Measurements from ENCODE around the gene DAPP1.

Gene DAPP1

GRCh38 chr4:99843413-99843812 lies 26.8 kb downstream of the DAPP1 start:
- TF ChIP-seq CTCF (conservative IDR thresholded peaks at IDR 0.05; ENCODE audit: low read length) (no peak), EZH2phosphoT487 (IDR thresholded peaks at IDR 0.05; ENCODE audit: borderline replicate concordance) (no peak)
- no peaks in the 10 kb centered on the region for H4K20me1 ChIP-seq (ENCODE audit: insufficient read depth, low read length, poor library complexity, severe bottlenecking)
- no peak overlapping the region for H3K9ac ChIP-seq (ENCODE audit: low read depth, low read length, poor library complexity, severe bottlenecking)
- H3K9me3 ChIP-seq (ENCODE audit: insufficient read depth, low read depth, low read length), result no peaks in the 10 kb centered on the region
- H3K36me3 ChIP-seq (ENCODE audit: insufficient read depth, low read length), result no peaks in the 10 kb centered on the region
- H3K4me1 ChIP-seq (ENCODE audit: insufficient read depth, low read length, poor library complexity, severe bottlenecking), result no peaks in the 10 kb centered on the region
- no peaks in the 10 kb centered on the region for H3K79me2 ChIP-seq (ENCODE audit: insufficient read depth, low read length)
- H3K9me2 ChIP-seq (replicated peaks; ENCODE audit: low read depth, low read length), result no peaks in the 10 kb centered on the region
- H2AFZ ChIP-seq (ENCODE audit: low read length), result 0 out of 2 replicates have a peak overlapping the region, but pooled peaks have one; percentile 74
- H3K27me3 ChIP-seq (ENCODE audit: insufficient read depth, low read length, poor library complexity, severe bottlenecking), result no peaks in the 10 kb centered on the region
- no peaks in the 10 kb centered on the region for H3F3A ChIP-seq (ENCODE audit: low read depth)
- no peak overlapping the region for H3K4me2 ChIP-seq (ENCODE audit: low read depth, low read length, poor library complexity, severe bottlenecking)
- no peak overlapping the region for H3K4me3 ChIP-seq (ENCODE audit: low read length, poor library complexity, severe bottlenecking)

GRCh38 chr4:99844048-99844447 lies 27.4 kb downstream of the DAPP1 start:
- H4K20me1 ChIP-seq (ENCODE audit: insufficient read depth, low read length, poor library complexity, severe bottlenecking), result no peaks in the 10 kb centered on the region
- H3K4me3 ChIP-seq (ENCODE audit: low read length, poor library complexity, severe bottlenecking), result no peak overlapping the region
- no peaks in the 10 kb centered on the region for H3K27me3 ChIP-seq (ENCODE audit: insufficient read depth, low read length, poor library complexity, severe bottlenecking)
- H3K36me3 ChIP-seq (ENCODE audit: insufficient read depth, low read length), result no peaks in the 10 kb centered on the region
- no peaks in the 10 kb centered on the region for H3K9me2 ChIP-seq (replicated peaks; ENCODE audit: low read depth, low read length)
- H3K9me3 ChIP-seq (ENCODE audit: insufficient read depth, low read depth, low read length), result no peaks in the 10 kb centered on the region
- peak overlapping the region; percentile 74 for H2AFZ ChIP-seq (ENCODE audit: low read length)
- TF ChIP-seq CTCF (conservative IDR thresholded peaks at IDR 0.05; ENCODE audit: low read length) (no peak), EZH2phosphoT487 (IDR thresholded peaks at IDR 0.05; ENCODE audit: borderline replicate concordance) (no peak)
- H3K4me1 ChIP-seq (ENCODE audit: insufficient read depth, low read length, poor library complexity, severe bottlenecking), result no peaks in the 10 kb centered on the region
- H3K9ac ChIP-seq (ENCODE audit: low read depth, low read length, poor library complexity, severe bottlenecking), result no peak overlapping the region
- no peaks in the 10 kb centered on the region for H3F3A ChIP-seq (ENCODE audit: low read depth)
- H3K4me2 ChIP-seq (ENCODE audit: low read depth, low read length, poor library complexity, severe bottlenecking), result no peak overlapping the region
- H3K79me2 ChIP-seq (ENCODE audit: insufficient read depth, low read length), result no peaks in the 10 kb centered on the region

- Histone ChIP-seq H3K4me3 (ENCODE audit: low read length, poor library complexity, severe bottlenecking) (no peak overlapping the region), H3K36me3 (ENCODE audit: insufficient read depth, low read length) (no peaks in the 10 kb centered on the region), H3F3A (ENCODE audit: low read depth) (no peaks in the 10 kb centered on the region), H3K9me2 (replicated peaks; ENCODE audit: low read depth, low read length) (no peaks in the 10 kb centered on the region), H3K9me3 (ENCODE audit: insufficient read depth, low read depth, low read length) (no peaks in the 10 kb centered on the region), H3K4me2 (ENCODE audit: low read depth, low read length, poor library complexity, severe bottlenecking) (no peak overlapping the region), H3K4me1 (ENCODE audit: insufficient read depth, low read length, poor library complexity, severe bottlenecking) (no peaks in the 10 kb centered on the region), H4K20me1 (ENCODE audit: insufficient read depth, low read length, poor library complexity, severe bottlenecking) (no peaks in the 10 kb centered on the region), H3K79me2 (ENCODE audit: insufficient read depth, low read length) (no peaks in the 10 kb centered on the region), H3K27me3 (ENCODE audit: insufficient read depth, low read length, poor library complexity, severe bottlenecking) (no peaks in the 10 kb centered on the region), H3K9ac (ENCODE audit: low read depth, low read length, poor library complexity, severe bottlenecking) (no peak overlapping the region), H2AFZ (ENCODE audit: low read length) (no peak overlapping the region)
- no peak for TF ChIP-seq CTCF (conservative IDR thresholded peaks at IDR 0.05; ENCODE audit: low read length)
- no peak for TF ChIP-seq EZH2phosphoT487 (IDR thresholded peaks at IDR 0.05; ENCODE audit: borderline replicate concordance)
Observed at GRCh38 chr4:99845179-99845578, 28.6 kb downstream of the DAPP1 start.

Data from Loucy (cell line).